ENCODE data around the gene RETREG1.

Gene RETREG1

GRCh38 chr5:16502866-16503265 lies 113.9 kb downstream of the RETREG1 start:
- no peak overlapping the region for H2BK15ac ChIP-seq (ENCODE audit: low read depth, poor library complexity, severe bottlenecking)
- no peak overlapping the region for H3K9ac ChIP-seq (ENCODE audit: low read length)
- no peaks in the 10 kb centered on the region for H3K79me1 ChIP-seq (replicated peaks; ENCODE audit: low read length, poor library complexity, severe bottlenecking)
- H2AFZ ChIP-seq (ENCODE audit: low read depth, low read length): no peak overlapping the region
- no peak overlapping the region for H4K8ac ChIP-seq (ENCODE audit: low read length)
- H2BK120ac ChIP-seq (ENCODE audit: low read depth, low read length): no peak overlapping the region
- no peak overlapping the region for H2BK12ac ChIP-seq (ENCODE audit: low read length in 2 of 2)
- no peak overlapping the region for H2BK5ac ChIP-seq (ENCODE audit: low read depth, low read length, poor library complexity, severe bottlenecking)
- H3K4me3 ChIP-seq (ENCODE audit: insufficient read depth in 1 of 2, low read depth in 1 of 2, low read length in 2 of 2): no peak overlapping the region
- no peaks in the 10 kb centered on the region for H3K36me3 ChIP-seq (ENCODE audit: control insufficient read depth in 1 of 2, insufficient read depth in 2 of 2, low read depth in 1 of 2, low read length in 2 of 2)
- H3K4ac ChIP-seq (ENCODE audit: low read depth in 1 of 2, low read length in 2 of 2): no peak overlapping the region
- no peak overlapping the region for H4K91ac ChIP-seq (ENCODE audit: low read length)
- peak overlapping the region; percentile 49 for H3K27ac ChIP-seq (ENCODE audit: low read length, poor library complexity, severe bottlenecking)
- no peaks in the 10 kb centered on the region for H3K9me3 ChIP-seq (ENCODE audit: control insufficient read depth, low read length)
- no peak overlapping the region for H3K18ac ChIP-seq (ENCODE audit: low read depth in 1 of 2, low read length in 2 of 2)
- peak; percentile 52 for DNase-seq
- no peak overlapping the region for H3K14ac ChIP-seq (ENCODE audit: low read length in 2 of 2)
- no peak overlapping the region for H3K23ac ChIP-seq (ENCODE audit: low read length in 2 of 2)
- H2AK5ac ChIP-seq (ENCODE audit: low read length, severe bottlenecking): no peak overlapping the region
- H3K27me3 ChIP-seq (ENCODE audit: control insufficient read depth in 1 of 2, insufficient read depth in 1 of 2, low read length in 2 of 2): no peaks in the 10 kb centered on the region
- no peak overlapping the region for H3K4me2 ChIP-seq (ENCODE audit: low read length, poor library complexity, severe bottlenecking)
- 67% methylated on average over 2 of the region's 3 CpGs for WGBS
- peaks cover 2% of the 10 kb centered on the region for H3K4me1 ChIP-seq (ENCODE audit: control insufficient read depth, insufficient read depth, low read depth, low read length)

GRCh38 chr5:16500024-16500423 lies 116.8 kb downstream of the RETREG1 start:
- no peaks in the 10 kb centered on the region for H3K79me1 ChIP-seq (replicated peaks; ENCODE audit: low read length, poor library complexity, severe bottlenecking)
- H3K36me3 ChIP-seq (ENCODE audit: control insufficient read depth in 1 of 2, insufficient read depth in 2 of 2, low read depth in 1 of 2, low read length in 2 of 2): no peaks in the 10 kb centered on the region
- no peak overlapping the region for H3K9ac ChIP-seq (ENCODE audit: low read length)
- H3K18ac ChIP-seq (ENCODE audit: low read depth in 1 of 2, low read length in 2 of 2): no peak overlapping the region
- no peak for DNase-seq
- H3K27ac ChIP-seq (ENCODE audit: low read length, poor library complexity, severe bottlenecking): no peak overlapping the region
- H3K14ac ChIP-seq (ENCODE audit: low read length in 2 of 2): no peak overlapping the region
- no peak overlapping the region for H3K4me3 ChIP-seq (ENCODE audit: insufficient read depth in 1 of 2, low read depth in 1 of 2, low read length in 2 of 2)
- no peak overlapping the region for H4K91ac ChIP-seq (ENCODE audit: low read length)
- no peak overlapping the region for H2BK12ac ChIP-seq (ENCODE audit: low read length in 2 of 2)
- H3K4me2 ChIP-seq (ENCODE audit: low read length, poor library complexity, severe bottlenecking): no peak overlapping the region
- no peaks in the 10 kb centered on the region for H3K9me3 ChIP-seq (ENCODE audit: control insufficient read depth, low read length)
- no peak overlapping the region for H2BK5ac ChIP-seq (ENCODE audit: low read depth, low read length, poor library complexity, severe bottlenecking)
- H2BK120ac ChIP-seq (ENCODE audit: low read depth, low read length): no peak overlapping the region
- no peak overlapping the region for H3K4ac ChIP-seq (ENCODE audit: low read depth in 1 of 2, low read length in 2 of 2)
- H3K27me3 ChIP-seq (ENCODE audit: control insufficient read depth in 1 of 2, insufficient read depth in 1 of 2, low read length in 2 of 2): no peaks in the 10 kb centered on the region
- no peak overlapping the region for H4K8ac ChIP-seq (ENCODE audit: low read length)
- no peak overlapping the region for H3K23ac ChIP-seq (ENCODE audit: low read length in 2 of 2)
- WGBS: 81% methylated on average over 5 of the region's 5 CpGs
- no peak overlapping the region for H2AK5ac ChIP-seq (ENCODE audit: low read length, severe bottlenecking)
- peaks cover 2% of the 10 kb centered on the region for H3K4me1 ChIP-seq (ENCODE audit: control insufficient read depth, insufficient read depth, low read depth, low read length)
- no peak overlapping the region for H2BK15ac ChIP-seq (ENCODE audit: low read depth, poor library complexity, severe bottlenecking)
- H2AFZ ChIP-seq (ENCODE audit: low read depth, low read length): no peak overlapping the region

- WGBS: 90% methylated on average over 2 of the region's 2 CpGs
- no peak for DNase-seq
- H2BK12ac ChIP-seq (ENCODE audit: low read length in 2 of 2): no peak overlapping the region
Measured at GRCh38 chr5:16497546-16497945, 119.3 kb downstream of the RETREG1 start.

GRCh38 chr5:16493261-16493660 lies 123.5 kb downstream of the RETREG1 start:
- H3K4me2 ChIP-seq (ENCODE audit: low read length, poor library complexity, severe bottlenecking): no peak overlapping the region
- H3K4me1 ChIP-seq (ENCODE audit: control insufficient read depth, insufficient read depth, low read depth, low read length): no peaks in the 10 kb centered on the region
- no peak overlapping the region for H3K4me3 ChIP-seq (ENCODE audit: insufficient read depth in 1 of 2, low read depth in 1 of 2, low read length in 2 of 2)
- H3K9me3 ChIP-seq (ENCODE audit: control insufficient read depth, low read length): no peaks in the 10 kb centered on the region
- 85% methylated on average over 1 of the region's 1 CpG for WGBS
- no peak overlapping the region for H4K91ac ChIP-seq (ENCODE audit: low read length)
- no peak overlapping the region for H2AK5ac ChIP-seq (ENCODE audit: low read length, severe bottlenecking)
- no peak overlapping the region for H3K14ac ChIP-seq (ENCODE audit: low read length in 2 of 2)
- H3K36me3 ChIP-seq (ENCODE audit: control insufficient read depth in 1 of 2, insufficient read depth in 2 of 2, low read depth in 1 of 2, low read length in 2 of 2): no peaks in the 10 kb centered on the region
- no peak overlapping the region for H3K4ac ChIP-seq (ENCODE audit: low read depth in 1 of 2, low read length in 2 of 2)
- H3K27me3 ChIP-seq (ENCODE audit: control insufficient read depth in 1 of 2, insufficient read depth in 1 of 2, low read length in 2 of 2): no peaks in the 10 kb centered on the region
- DNase-seq: no peak
- no peaks in the 10 kb centered on the region for H3K79me1 ChIP-seq (replicated peaks; ENCODE audit: low read length, poor library complexity, severe bottlenecking)
- no peak overlapping the region for H2AFZ ChIP-seq (ENCODE audit: low read depth, low read length)
- H3K9ac ChIP-seq (ENCODE audit: low read length): peak overlapping the region; percentile 74
- H4K8ac ChIP-seq (ENCODE audit: low read length): no peak overlapping the region
- no peak overlapping the region for H2BK15ac ChIP-seq (ENCODE audit: low read depth, poor library complexity, severe bottlenecking)
- H2BK12ac ChIP-seq (ENCODE audit: low read length in 2 of 2): no peak overlapping the region
- no peak overlapping the region for H2BK120ac ChIP-seq (ENCODE audit: low read depth, low read length)
- no peak overlapping the region for H3K18ac ChIP-seq (ENCODE audit: low read depth in 1 of 2, low read length in 2 of 2)
- no peak overlapping the region for H3K23ac ChIP-seq (ENCODE audit: low read length in 2 of 2)
- no peak overlapping the region for H2BK5ac ChIP-seq (ENCODE audit: low read depth, low read length, poor library complexity, severe bottlenecking)
- H3K27ac ChIP-seq (ENCODE audit: low read length, poor library complexity, severe bottlenecking): no peak overlapping the region

More at GRCh38 chr5:16497546-16497945, 119.3 kb downstream of the RETREG1 start:
- no peak overlapping the region for H2AK5ac ChIP-seq (ENCODE audit: low read length, severe bottlenecking)
- H2BK120ac ChIP-seq (ENCODE audit: low read depth, low read length): no peak overlapping the region
- no peak overlapping the region for H3K27ac ChIP-seq (ENCODE audit: low read length, poor library complexity, severe bottlenecking)
- no peak overlapping the region for H4K91ac ChIP-seq (ENCODE audit: low read length)
- no peak overlapping the region for H3K14ac ChIP-seq (ENCODE audit: low read length in 2 of 2)
- H2AFZ ChIP-seq (ENCODE audit: low read depth, low read length): no peak overlapping the region
- no peak overlapping the region for H3K9ac ChIP-seq (ENCODE audit: low read length)
- no peaks in the 10 kb centered on the region for H3K9me3 ChIP-seq (ENCODE audit: control insufficient read depth, low read length)
- H4K8ac ChIP-seq (ENCODE audit: low read length): no peak overlapping the region
- H3K18ac ChIP-seq (ENCODE audit: low read depth in 1 of 2, low read length in 2 of 2): no peak overlapping the region
- no peaks in the 10 kb centered on the region for H3K79me1 ChIP-seq (replicated peaks; ENCODE audit: low read length, poor library complexity, severe bottlenecking)
- H3K23ac ChIP-seq (ENCODE audit: low read length in 2 of 2): no peak overlapping the region
- no peak overlapping the region for H2BK15ac ChIP-seq (ENCODE audit: low read depth, poor library complexity, severe bottlenecking)
- H3K36me3 ChIP-seq (ENCODE audit: control insufficient read depth in 1 of 2, insufficient read depth in 2 of 2, low read depth in 1 of 2, low read length in 2 of 2): no peaks in the 10 kb centered on the region
- H3K4me3 ChIP-seq (ENCODE audit: insufficient read depth in 1 of 2, low read depth in 1 of 2, low read length in 2 of 2): no peak overlapping the region
- no peaks in the 10 kb centered on the region for H3K4me1 ChIP-seq (ENCODE audit: control insufficient read depth, insufficient read depth, low read depth, low read length)
- H3K4me2 ChIP-seq (ENCODE audit: low read length, poor library complexity, severe bottlenecking): no peak overlapping the region
- no peak overlapping the region for H2BK5ac ChIP-seq (ENCODE audit: low read depth, low read length, poor library complexity, severe bottlenecking)
- H3K27me3 ChIP-seq (ENCODE audit: control insufficient read depth in 1 of 2, insufficient read depth in 1 of 2, low read length in 2 of 2): no peaks in the 10 kb centered on the region
- no peak overlapping the region for H3K4ac ChIP-seq (ENCODE audit: low read depth in 1 of 2, low read length in 2 of 2)

All from mesenchymal stem cell (in vitro differentiated cells and primary cell).